Stimulated activated CD8-positive, alpha-beta memory T cell treated with anti-CD3 and anti-CD28 coated beads, Interleukin-7, amount 100 ng/mL, for 1 hour (primary cell): Measurements from ENCODE around the gene S100A9.
"Not testable (repeated sequence)": the region's sequence is repeated elsewhere in the genome, so short reads cannot be mapped to it uniquely, and the experiment has no call there.

Experiments used
- DNase-seq, 2 donors: peaks; one replicate each; pipeline ENCODE4 v3.0.0-alpha.2; 2020; ENCODE audit warnings: low read depth in 2 of 2

Gene S100A9

GRCh38 chr1:153407274-153407673 lies 49.6 kb downstream of the S100A9 start:
- DNase-seq: not testable (repeated sequence)
